H1 (cell line): ENCODE data around the gene OR6Q1. TPM values are rescaled to one million over a fixed set of nuclear protein-coding genes. Genes with fewer than 3 reads are reported as not detected.

ENCODE experiments used
- NRF1 ChIP-seq: IDR thresholded peaks from 2 replicates; pipeline ENCODE4 v1.6.1; 2011; ENCODE audit warnings: mild to moderate bottlenecking, low read depth, low read length, improper control_type of control experiment
- SIN3A ChIP-seq, 2 experiments: IDR thresholded peaks in 1 of 2; conservative IDR thresholded peaks in 1 of 2; 2 replicates each; pipeline ENCODE4 v1.6.1; 2011 to 2012; ENCODE audit warnings: low read length in 2 of 2, improper control_type of control experiment in 1 of 2, low read depth in 1 of 2, mild to moderate bottlenecking in 1 of 2
- SUZ12 ChIP-seq: fragments of 200-600 bp; sonication (generic); IDR thresholded peaks from 2 replicates; pipeline ENCODE4 v1.6.1; 2012; ENCODE audit warnings: mild to moderate bottlenecking, inconsistent platforms, low read length, moderate library complexity, mixed read lengths
- polyA plus RNA-seq, 7 experiments: library from polyadenylated mRNA; depleted of rRNA in 3 of 7; stranded (reverse) in 5 of 7; unstranded in 2 of 7; fragments of >200 nt in 5 of 7; fragments of 200-250 nt in 2 of 7; gene quantifications; 1 replicate in 5 of 7; 2 replicates in 1 of 7; 4 replicates in 1 of 7; pipeline versions ENCODE4 v1.2.1 to v1.2.3, GENCODE V29; 2011 to 2013; ENCODE audit warnings: missing spikeins in 2 of 7, mixed read lengths in 2 of 7
- total RNA-seq: library from RNA; stranded (reverse); fragmentation: NEBNext Ultra II Directional; extraction: Animal tissue kit (Norgen Biotek cat#: 25700); gene quantifications from 2 replicates; pipeline ENCODE4 v1.2.1, GENCODE V29; 2021

Gene OR6Q1
- total and polyA plus RNA-seq, 2 of the 8 experiments (the other 6 are each of a cell fraction or from before 2014, with no cell fraction given): not detected

- TF ChIP-seq SIN3A (conservative IDR thresholded peaks at IDR 0.05 in 1 of 2, IDR thresholded peaks at IDR 0.05 in 1 of 2; ENCODE audit: low read depth in 1 of 2, low read length in 2 of 2): no peak
- no peak for TF ChIP-seq NRF1
- no peak for TF ChIP-seq SUZ12
These were observed 30.1 kb upstream of the OR6Q1 start (continued) for GRCh38 chr11:58000699-58001098.
